Measurements from ENCODE around the gene ZG16.
A peak's percentile ranks its signal among the peaks of the same experiment; 100 is the strongest.
"Not testable (repeated sequence)": the region's sequence is repeated elsewhere in the genome, so short reads cannot be mapped to it uniquely, and the experiment has no call there.

ZG16 gene

GRCh38 chr16:29777576-29778350, at the start of gene ZG16:
Gene ZG16 (plus strand): TSS chr16:29778256. CDS start chr16:29779267, 1,011 bp downstream.
- Histone ChIP-seq H3K9ac (ENCODE audit: low read length) (no peak within 1 kb of the TSS), H3K4me1 (ENCODE audit: low read length) (no peaks in the 10 kb centered on the region), H4K20me1 (ENCODE audit: insufficient read depth, low read length) (no peaks in the 10 kb centered on the region), H3K27ac (ENCODE audit: low read length) (no peak within 1 kb of the TSS), H3F3A (ENCODE audit: insufficient read depth, low read length) (no peaks in the 10 kb centered on the region), H2AFZ (ENCODE audit: low read length) (no peak within 1 kb of the TSS), H3K79me2 (ENCODE audit: low read length) (no peaks in the 10 kb centered on the region), H3K27me3 (replicated peaks; ENCODE audit: insufficient read depth, low read length) (no peaks in the 10 kb centered on the region), H3K4me2 (ENCODE audit: low read depth, low read length) (no peak within 1 kb of the TSS), H3K9me3 (replicated peaks; ENCODE audit: insufficient read depth, low read length) (no peaks in the 10 kb centered on the region), H3K9me2 (replicated peaks; ENCODE audit: insufficient read depth, low read length) (no peaks in the 10 kb centered on the region), H3K36me3 (replicated peaks; ENCODE audit: insufficient read depth, low read length) (no peaks in the 10 kb centered on the region), H3K4me3 (ENCODE audit: low read length) (no peak within 1 kb of the TSS)
- no peak for TF ChIP-seq EZH2phosphoT487 (IDR thresholded peaks at IDR 0.05; ENCODE audit: low read length)
- no peak for TF ChIP-seq EZH2 (optimal IDR thresholded peaks at IDR 0.05; ENCODE audit: low read depth, low read length)
- no peak for TF ChIP-seq CTCF (IDR thresholded peaks at IDR 0.05; ENCODE audit: low read length)
- no peak for DNase-seq

GRCh38 chr16:29729116-29729521, 48.9 kb upstream of the ZG16 start:
- TF ChIP-seq EZH2 (optimal IDR thresholded peaks at IDR 0.05; ENCODE audit: low read depth, low read length) (no peak), CTCF (IDR thresholded peaks at IDR 0.05; ENCODE audit: low read length) (peak; percentile 63)
- Histone ChIP-seq H4K20me1 (ENCODE audit: insufficient read depth, low read length) (no peaks in the 10 kb centered on the region), H2AFZ (ENCODE audit: low read length) (no peak overlapping the region), H3K27me3 (replicated peaks; ENCODE audit: insufficient read depth, low read length) (no peaks in the 10 kb centered on the region), H3K9me3 (replicated peaks; ENCODE audit: insufficient read depth, low read length) (no peaks in the 10 kb centered on the region), H3K4me2 (ENCODE audit: low read depth, low read length) (no peak overlapping the region), H3K9me2 (replicated peaks; ENCODE audit: insufficient read depth, low read length) (no peaks in the 10 kb centered on the region), H3K79me2 (ENCODE audit: low read length) (no peaks in the 10 kb centered on the region), H3F3A (ENCODE audit: insufficient read depth, low read length) (peaks cover 30% of the 10 kb centered on the region), H3K4me3 (ENCODE audit: low read length) (no peak overlapping the region), H3K36me3 (replicated peaks; ENCODE audit: insufficient read depth, low read length) (no peaks in the 10 kb centered on the region), H3K27ac (ENCODE audit: low read length) (no peak overlapping the region), H3K9ac (ENCODE audit: low read length) (no peak overlapping the region), H3K4me1 (ENCODE audit: low read length) (peaks cover 13% of the 10 kb centered on the region)
- peak; percentile 38 for DNase-seq

GRCh38 chr16:29730649-29731048, 47.4 kb upstream of the ZG16 start:
- H3K4me2 ChIP-seq (ENCODE audit: low read depth, low read length): peak overlapping the region; percentile 87
- H3K27me3 ChIP-seq (replicated peaks; ENCODE audit: insufficient read depth, low read length): no peaks in the 10 kb centered on the region
- no peaks in the 10 kb centered on the region for H3K9me2 ChIP-seq (replicated peaks; ENCODE audit: insufficient read depth, low read length)
- H3K4me3 ChIP-seq (ENCODE audit: low read length): peak overlapping the region; percentile 59
- H3K36me3 ChIP-seq (replicated peaks; ENCODE audit: insufficient read depth, low read length): no peaks in the 10 kb centered on the region
- no peaks in the 10 kb centered on the region for H4K20me1 ChIP-seq (ENCODE audit: insufficient read depth, low read length)
- H3F3A ChIP-seq (ENCODE audit: insufficient read depth, low read length): peaks cover 30% of the 10 kb centered on the region
- peak; percentile 81 for DNase-seq
- peak overlapping the region; percentile 73 for H3K9ac ChIP-seq (ENCODE audit: low read length)
- H3K4me1 ChIP-seq (ENCODE audit: low read length): peaks cover 13% of the 10 kb centered on the region
- H3K79me2 ChIP-seq (ENCODE audit: low read length): no peaks in the 10 kb centered on the region
- TF ChIP-seq EZH2 (optimal IDR thresholded peaks at IDR 0.05; ENCODE audit: low read depth, low read length) (no peak), CTCF (IDR thresholded peaks at IDR 0.05; ENCODE audit: low read length) (no peak), EZH2phosphoT487 (IDR thresholded peaks at IDR 0.05; ENCODE audit: low read length) (no peak)
- H2AFZ ChIP-seq (ENCODE audit: low read length): peak overlapping the region; percentile 61; the same call in 1 of the 2 replicates
- H3K9me3 ChIP-seq (replicated peaks; ENCODE audit: insufficient read depth, low read length): no peaks in the 10 kb centered on the region
- peak overlapping the region; percentile 97 for H3K27ac ChIP-seq (ENCODE audit: low read length)

GRCh38 chr16:29731768-29732601, 46.1 kb upstream of the ZG16 start:
- peaks cover 30% of the 10 kb centered on the region for H3F3A ChIP-seq (ENCODE audit: insufficient read depth, low read length)
- H3K4me1 ChIP-seq (ENCODE audit: low read length): peaks cover 13% of the 10 kb centered on the region
- peak overlapping the region; percentile 97 for H3K27ac ChIP-seq (ENCODE audit: low read length)
- H3K9me3 ChIP-seq (replicated peaks; ENCODE audit: insufficient read depth, low read length); H4K20me1 ChIP-seq (ENCODE audit: insufficient read depth, low read length); H3K9me2 ChIP-seq (replicated peaks; ENCODE audit: insufficient read depth, low read length); H2AFZ ChIP-seq (ENCODE audit: low read length); H3K36me3 ChIP-seq (replicated peaks; ENCODE audit: insufficient read depth, low read length); H3K27me3 ChIP-seq (replicated peaks; ENCODE audit: insufficient read depth, low read length); H3K79me2 ChIP-seq (ENCODE audit: low read length): not testable (repeated sequence)
- peak; percentile 95 for DNase-seq
- peak overlapping the region; percentile 59; the same call in 1 of the 2 replicates for H3K4me3 ChIP-seq (ENCODE audit: low read length)
- peak overlapping the region; percentile 73 for H3K9ac ChIP-seq (ENCODE audit: low read length)
- H3K4me2 ChIP-seq (ENCODE audit: low read depth, low read length): peak overlapping the region; percentile 87; the same call in 1 of the 2 replicates

Measured in MM.1S (cell line).